IMR-90 (cell line): ENCODE measurements around the gene HPSE2. TPM values are rescaled to one million over a fixed set of nuclear protein-coding genes. Genes with fewer than 3 reads are reported as not detected.

Experiments
- ATAC-seq: fragments of 200-7000 bp; cut with Tn5 transposase; 2 replicates; pipeline ENCODE4 v1.9.1; 2020; ENCODE audit warnings: low read depth, mild to moderate bottlenecking, moderate library complexity
- BruUV-seq: library from RNA; stranded (reverse); fragments of 400-500 nt; replicated peaks from 2 replicates; lab custom pipeline; 2021; lab: Mats Ljungman, UMichigan
- CTCF ChIA-PET: fragments of 300-600 bp; formaldehyde crosslinking; extraction: SDS; loops from one replicate; lab custom pipeline; 2021; ENCODE audit warnings: antibody characterized with exemption; lab: Yijun Ruan, JAX
- POLR2A ChIA-PET: fragments of 300-600 bp; sonication (Branson Sonifier 250); formaldehyde crosslinking; loops from one replicate; lab custom pipeline; 2022; ENCODE audit warnings: antibody characterized with exemption; ENCODE audit not compliant: unreplicated experiment; lab: Charles Lee
- DNase-seq: peaks from one replicate; pipeline ENCODE4 v3.0.0; 2013
- H2AFZ ChIP-seq: replicated peaks from 2 replicates; pipeline ENCODE3; 2013; ENCODE audit warnings: low read length, mild to moderate bottlenecking; ENCODE audit not compliant: poor library complexity
- H2AK5ac ChIP-seq: 2 replicates; pipeline ENCODE4 v1.6.1; 2013; ENCODE audit warnings: low read depth, low read length, inconsistent platforms
- H2AK9ac ChIP-seq: replicated peaks from 2 replicates; pipeline ENCODE3; 2013; ENCODE audit warnings: mild to moderate bottlenecking, low read depth, low read length, moderate library complexity; ENCODE audit not compliant: poor library complexity
- H2BK120ac ChIP-seq: 2 replicates; pipeline ENCODE4 v1.6.1; 2013; ENCODE audit warnings: low read depth, low read length, inconsistent platforms
- H2BK15ac ChIP-seq: 3 replicates; pipeline ENCODE4 v1.6.1; 2013; ENCODE audit warnings: low read depth, low read length, inconsistent platforms
- H2BK20ac ChIP-seq: 2 replicates; pipeline ENCODE4 v1.6.1; 2013; ENCODE audit warnings: low read depth, mild to moderate bottlenecking, inconsistent platforms, low read length, moderate library complexity
- H2BK5ac ChIP-seq: 2 replicates; pipeline ENCODE4 v1.6.1; 2013; ENCODE audit warnings: mild to moderate bottlenecking, low read depth, low read length, inconsistent platforms; ENCODE audit not compliant: poor library complexity, severe bottlenecking
- H3K14ac ChIP-seq: replicated peaks from 2 replicates; pipeline ENCODE4 v1.6.1; 2013; ENCODE audit warnings: low read depth, low read length, inconsistent platforms
- H3K18ac ChIP-seq: 2 replicates; pipeline ENCODE4 v1.6.1; 2013; ENCODE audit warnings: low read depth, low read length, control low read depth
- H3K23ac ChIP-seq: 2 replicates; pipeline ENCODE4 v1.6.1; 2013; ENCODE audit warnings: low read depth, low read length, inconsistent platforms
- H3K27ac ChIP-seq: 2 replicates; pipeline ENCODE4 v1.5.1; 2013; ENCODE audit warnings: mild to moderate bottlenecking, control low read depth, low read length; ENCODE audit not compliant: insufficient read depth
- H3K27me3 ChIP-seq: 2 replicates; pipeline ENCODE4 v1.6.1; 2013; ENCODE audit warnings: low read length; ENCODE audit not compliant: control insufficient read depth, insufficient read depth
- H3K36me3 ChIP-seq: 2 replicates; pipeline ENCODE4 v1.6.1; 2013; ENCODE audit warnings: low read length, mixed read lengths; ENCODE audit not compliant: control insufficient read depth, insufficient read depth
- H3K4ac ChIP-seq: 2 replicates; pipeline ENCODE4 v1.6.1; 2013; ENCODE audit warnings: low read depth, low read length, inconsistent platforms
- H3K4me1 ChIP-seq: 2 replicates; pipeline ENCODE4 v1.6.1; 2013; ENCODE audit warnings: low read length, mixed read lengths; ENCODE audit not compliant: control insufficient read depth, insufficient read depth
- H3K4me2 ChIP-seq: 2 replicates; pipeline ENCODE4 v1.6.1; 2013; ENCODE audit warnings: low read depth, mild to moderate bottlenecking, control low read depth, low read length, moderate library complexity
- H3K4me3 ChIP-seq: 2 replicates; pipeline ENCODE4 v1.5.1; 2013; ENCODE audit warnings: low read depth, mild to moderate bottlenecking, control low read depth, low read length, moderate library complexity; ENCODE audit not compliant: insufficient read depth
- H3K56ac ChIP-seq: 2 replicates; pipeline ENCODE4 v1.6.1; 2013; ENCODE audit warnings: low read length, inconsistent platforms; ENCODE audit not compliant: insufficient read depth; ENCODE audit errors: extremely low read depth
- H3K79me1 ChIP-seq, 2 experiments: 2 replicates each; pipeline ENCODE4 v1.6.1; 2013; ENCODE audit warnings: low read length in 2 of 2, inconsistent platforms in 1 of 2, low read depth in 1 of 2
- H3K9ac ChIP-seq: 2 replicates; pipeline ENCODE4 v1.6.1; 2013; ENCODE audit warnings: low read depth, low read length, control low read depth
- H3K9me1 ChIP-seq: 2 replicates; pipeline ENCODE4 v1.6.1; 2013; ENCODE audit warnings: low read length, inconsistent platforms; ENCODE audit not compliant: insufficient read depth
- H3K9me3 ChIP-seq: 2 replicates; pipeline ENCODE4 v1.6.1; 2013; ENCODE audit warnings: low read length; ENCODE audit not compliant: control insufficient read depth, insufficient read depth
- H4K20me1 ChIP-seq: 2 replicates; pipeline ENCODE4 v1.6.1; 2013; ENCODE audit warnings: low read length, inconsistent platforms; ENCODE audit not compliant: insufficient read depth
- H4K5ac ChIP-seq: 2 replicates; pipeline ENCODE4 v1.6.1; 2013; ENCODE audit warnings: mild to moderate bottlenecking, low read depth, low read length, control low read depth
- H4K8ac ChIP-seq, 2 experiments: 2 replicates each; pipeline ENCODE4 v1.6.1; 2013; ENCODE audit warnings: low read depth in 2 of 2, low read length in 2 of 2, control low read depth in 1 of 2, inconsistent platforms in 1 of 2
- H4K91ac ChIP-seq: 2 replicates; pipeline ENCODE4 v1.6.1; 2013; ENCODE audit warnings: low read depth, low read length, inconsistent platforms; ENCODE audit not compliant: insufficient read depth
- BHLHE40 ChIP-seq: fragments of 150-350 bp; IDR thresholded peaks from 2 replicates; pipeline ENCODE4 v1.6.1; 2016; ENCODE audit warnings: mild to moderate bottlenecking, low read depth, low read length
- CEBPB ChIP-seq: IDR thresholded peaks from 2 replicates; pipeline ENCODE4 v1.6.1; 2012; ENCODE audit warnings: low read depth, low read length, improper control_type of control experiment
- CHD1 ChIP-seq: IDR thresholded peaks from 2 replicates; pipeline ENCODE4 v1.6.1; 2012; ENCODE audit warnings: low read depth, low read length, improper control_type of control experiment
- ELK1 ChIP-seq: fragments of 150-350 bp; IDR thresholded peaks from 2 replicates; pipeline ENCODE4 v1.6.1; 2016; ENCODE audit warnings: low read depth, mild to moderate bottlenecking, low read length, moderate library complexity, borderline replicate concordance
- FOS ChIP-seq: fragments of 150-350 bp; IDR thresholded peaks from 2 replicates; pipeline ENCODE4 v1.6.1; 2016; ENCODE audit warnings: low read depth, low read length
- MAFK ChIP-seq: IDR thresholded peaks from 2 replicates; pipeline ENCODE4 v1.6.1; 2012; ENCODE audit warnings: low read depth, low read length, improper control_type of control experiment
- MAZ ChIP-seq: IDR thresholded peaks from 2 replicates; pipeline ENCODE4 v1.6.1; 2012; ENCODE audit warnings: low read depth, mild to moderate bottlenecking, low read length, improper control_type of control experiment, moderate library complexity, borderline replicate concordance
- MXI1 ChIP-seq: IDR thresholded peaks from 2 replicates; pipeline ENCODE4 v1.6.1; 2012; ENCODE audit warnings: low read depth, mild to moderate bottlenecking, low read length, moderate library complexity, borderline replicate concordance
- NFE2L2 ChIP-seq: fragments of 150-350 bp; IDR thresholded peaks from 2 replicates; pipeline ENCODE4 v1.6.1; 2016; ENCODE audit warnings: low read depth, mild to moderate bottlenecking, low read length
- POLR2A ChIP-seq: IDR thresholded peaks from 2 replicates; pipeline ENCODE4 v1.6.1; 2012; ENCODE audit warnings: mild to moderate bottlenecking, low read depth, low read length
- RAD21 ChIP-seq: IDR thresholded peaks from 2 replicates; pipeline ENCODE4 v1.6.1; 2012; ENCODE audit warnings: low read length, improper control_type of control experiment
- RCOR1 ChIP-seq: IDR thresholded peaks from 2 replicates; pipeline ENCODE4 v1.6.1; 2012; ENCODE audit warnings: mild to moderate bottlenecking, low read length, improper control_type of control experiment; ENCODE audit not compliant: insufficient replicate concordance
- RFX5 ChIP-seq: IDR thresholded peaks from 2 replicates; pipeline ENCODE4 v1.8.0; 2012; ENCODE audit warnings: low read depth, mild to moderate bottlenecking, low read length, moderate library complexity
- USF2 ChIP-seq: fragments of 150-350 bp; IDR thresholded peaks from 2 replicates; pipeline ENCODE4 v1.6.1; 2017; ENCODE audit warnings: mild to moderate bottlenecking, antibody characterized with exemption, low read length, low read depth
- WGBS, 2 experiments: methylation state at CpG; one replicate each; pipeline versions ENCODE4 v1.1.5 to v1.1.7; 2013; ENCODE audit warnings: missing lambda C conversion rate in 2 of 2; ENCODE audit not compliant: insufficient read length in 1 of 2; ENCODE audit errors: extremely low coverage in 2 of 2; 5-methylcytosine and 5-hydroxymethylcytosine counted together
- dilution Hi-C: fragments of 300-500 bp; cut with HindIII; formaldehyde crosslinking; loops from one replicate; pipeline ENCODE4 v1.14.3; 2018; ENCODE audit warnings: low sequenced_read_pairs; ENCODE audit not compliant: unreplicated experiment
- in situ Hi-C: fragments of 300-500 bp; cut with MboI; formaldehyde crosslinking; loops from 3 replicates; pipeline ENCODE4 v1.14.3; 2019; ENCODE audit warnings: low sequenced_read_pairs, inconsistent platforms, mixed read lengths
- intact Hi-C: fragments of 100-400 bp; cut with micrococcal nuclease; formaldehyde crosslinking; loops from 2 replicates; pipeline ENCODE4 v1.10.0; 2022
- polyA plus RNA-seq, 3 experiments: library from polyadenylated mRNA; depleted of rRNA; stranded (reverse); fragments of >200 nt; gene quantifications; 2 replicates each; pipeline ENCODE4 v1.2.3, GENCODE V29; 2012; ENCODE audit warnings: low replicate concordance in 1 of 3
- total RNA-seq: library from RNA; depleted of rRNA; stranded (reverse); fragments of >200 nt; gene quantifications from 2 replicates; pipeline ENCODE4 v1.2.3, GENCODE V29; 2012
- TF ChIP-seq, protein P1 (sequence below): conservative IDR thresholded peaks from 2 replicates; pipeline ENCODE4 v1.5.1; 2012; ENCODE audit warnings: mild to moderate bottlenecking, low read depth, low read length, improper control_type of control experiment

The HPSE2 gene
- total and polyA plus RNA-seq, 2 of the 4 experiments (the other 2 are of a cell fraction) = not detected

GRCh38 chr10:98833542-98833941, 402.1 kb downstream of the HPSE2 start:
- CTCF ChIA-PET = no interaction called here
- H3K4me3 ChIP-seq = no peak overlapping the region
- no peak overlapping the region for H3K56ac ChIP-seq

More at GRCh38 chr10:98833542-98833941, 402.1 kb downstream of the HPSE2 start:
- no peak overlapping the region for H4K8ac ChIP-seq
- H4K5ac ChIP-seq = no peak overlapping the region
- H3K27ac ChIP-seq = no peak overlapping the region
- in situ Hi-C loops = no loop called here
- no peak overlapping the region for H3K4ac ChIP-seq
- H2BK20ac ChIP-seq = no peak overlapping the region
- dilution Hi-C loops = no loop called here
- H3K27me3 ChIP-seq = no peaks in the 10 kb centered on the region
- H3K14ac ChIP-seq = no peak overlapping the region
- no peaks in the 10 kb centered on the region for H3K4me1 ChIP-seq
- DNase-seq (no peak), ATAC-seq (no peak)
- no peak overlapping the region for H3K23ac ChIP-seq
- WGBS, 2 experiments = no CpG with 5 or more reads among the region's 1 CpG
- POLR2A ChIA-PET = no interaction called here
- no peak overlapping the region for H3K9ac ChIP-seq
- no peak overlapping the region for H2BK120ac ChIP-seq
- H4K91ac ChIP-seq = no peak overlapping the region
- H2BK5ac ChIP-seq = no peak overlapping the region
- H3K36me3 ChIP-seq = no peaks in the 10 kb centered on the region
- no peaks in the 10 kb centered on the region for H3K9me1 ChIP-seq
- no peak overlapping the region for H2AK9ac ChIP-seq
- no peaks in the 10 kb centered on the region for H3K9me3 ChIP-seq
- no peak overlapping the region for H2AK5ac ChIP-seq
- intact Hi-C loops = no loop called here
- no peaks in the 10 kb centered on the region for H4K20me1 ChIP-seq
- no peak overlapping the region for H3K18ac ChIP-seq
- no TSS peak for BruUV-seq
- H2AFZ ChIP-seq = no peak overlapping the region
- H3K79me1 ChIP-seq = no peaks in the 10 kb centered on the region
- TF ChIP-seq POLR2A = no peak
- no peak for TF ChIP-seq BHLHE40
- no peak for TF ChIP-seq RAD21
- TF ChIP-seq FOS = no peak
- TF ChIP-seq CHD1 = no peak
- TF ChIP-seq MAZ = no peak
- TF ChIP-seq, protein P1, sequence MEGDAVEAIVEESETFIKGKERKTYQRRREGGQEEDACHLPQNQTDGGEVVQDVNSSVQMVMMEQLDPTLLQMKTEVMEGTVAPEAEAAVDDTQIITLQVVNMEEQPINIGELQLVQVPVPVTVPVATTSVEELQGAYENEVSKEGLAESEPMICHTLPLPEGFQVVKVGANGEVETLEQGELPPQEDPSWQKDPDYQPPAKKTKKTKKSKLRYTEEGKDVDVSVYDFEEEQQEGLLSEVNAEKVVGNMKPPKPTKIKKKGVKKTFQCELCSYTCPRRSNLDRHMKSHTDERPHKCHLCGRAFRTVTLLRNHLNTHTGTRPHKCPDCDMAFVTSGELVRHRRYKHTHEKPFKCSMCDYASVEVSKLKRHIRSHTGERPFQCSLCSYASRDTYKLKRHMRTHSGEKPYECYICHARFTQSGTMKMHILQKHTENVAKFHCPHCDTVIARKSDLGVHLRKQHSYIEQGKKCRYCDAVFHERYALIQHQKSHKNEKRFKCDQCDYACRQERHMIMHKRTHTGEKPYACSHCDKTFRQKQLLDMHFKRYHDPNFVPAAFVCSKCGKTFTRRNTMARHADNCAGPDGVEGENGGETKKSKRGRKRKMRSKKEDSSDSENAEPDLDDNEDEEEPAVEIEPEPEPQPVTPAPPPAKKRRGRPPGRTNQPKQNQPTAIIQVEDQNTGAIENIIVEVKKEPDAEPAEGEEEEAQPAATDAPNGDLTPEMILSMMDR = no peak
- TF ChIP-seq RFX5 = no peak
- no peak for TF ChIP-seq ELK1
- no peak for TF ChIP-seq NFE2L2
- no peak for TF ChIP-seq CEBPB
- TF ChIP-seq USF2 = no peak
- TF ChIP-seq MXI1 = no peak
- TF ChIP-seq MAFK = no peak
- no peak for TF ChIP-seq RCOR1
- H2BK15ac ChIP-seq = no peak overlapping the region
- H3K4me2 ChIP-seq = no peak overlapping the region
